ENCODE data around the gene CACNA1I.

The CACNA1I gene

DNA sequence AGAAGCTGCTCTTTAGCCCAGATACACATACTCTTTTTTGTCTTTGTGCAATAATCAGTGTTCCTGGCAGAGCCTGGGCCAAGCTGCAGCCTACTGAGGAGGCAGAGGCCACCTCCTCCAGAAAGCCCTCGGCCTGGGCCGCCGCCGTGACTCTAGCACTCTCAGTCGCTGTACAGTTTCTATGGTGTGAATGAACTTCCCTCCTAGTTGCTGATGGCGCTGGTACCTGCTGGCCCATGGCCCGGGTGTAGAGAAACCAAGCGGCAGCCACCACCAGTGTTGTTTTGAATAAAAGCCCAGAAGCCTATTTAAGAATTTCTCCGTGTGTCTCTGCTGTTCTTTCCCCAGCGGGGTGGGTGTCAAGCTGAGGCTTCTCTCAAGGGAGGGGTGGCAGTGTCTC is 118.9 kb downstream of the CACNA1I start:
- TF ChIP-seq ZFX (IDR thresholded peaks at IDR 0.05; ENCODE audit: borderline replicate concordance), result no peak
- TF ChIP-seq, protein P1, sequence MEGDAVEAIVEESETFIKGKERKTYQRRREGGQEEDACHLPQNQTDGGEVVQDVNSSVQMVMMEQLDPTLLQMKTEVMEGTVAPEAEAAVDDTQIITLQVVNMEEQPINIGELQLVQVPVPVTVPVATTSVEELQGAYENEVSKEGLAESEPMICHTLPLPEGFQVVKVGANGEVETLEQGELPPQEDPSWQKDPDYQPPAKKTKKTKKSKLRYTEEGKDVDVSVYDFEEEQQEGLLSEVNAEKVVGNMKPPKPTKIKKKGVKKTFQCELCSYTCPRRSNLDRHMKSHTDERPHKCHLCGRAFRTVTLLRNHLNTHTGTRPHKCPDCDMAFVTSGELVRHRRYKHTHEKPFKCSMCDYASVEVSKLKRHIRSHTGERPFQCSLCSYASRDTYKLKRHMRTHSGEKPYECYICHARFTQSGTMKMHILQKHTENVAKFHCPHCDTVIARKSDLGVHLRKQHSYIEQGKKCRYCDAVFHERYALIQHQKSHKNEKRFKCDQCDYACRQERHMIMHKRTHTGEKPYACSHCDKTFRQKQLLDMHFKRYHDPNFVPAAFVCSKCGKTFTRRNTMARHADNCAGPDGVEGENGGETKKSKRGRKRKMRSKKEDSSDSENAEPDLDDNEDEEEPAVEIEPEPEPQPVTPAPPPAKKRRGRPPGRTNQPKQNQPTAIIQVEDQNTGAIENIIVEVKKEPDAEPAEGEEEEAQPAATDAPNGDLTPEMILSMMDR (IDR thresholded peaks at IDR 0.05), result no peak

DNA sequence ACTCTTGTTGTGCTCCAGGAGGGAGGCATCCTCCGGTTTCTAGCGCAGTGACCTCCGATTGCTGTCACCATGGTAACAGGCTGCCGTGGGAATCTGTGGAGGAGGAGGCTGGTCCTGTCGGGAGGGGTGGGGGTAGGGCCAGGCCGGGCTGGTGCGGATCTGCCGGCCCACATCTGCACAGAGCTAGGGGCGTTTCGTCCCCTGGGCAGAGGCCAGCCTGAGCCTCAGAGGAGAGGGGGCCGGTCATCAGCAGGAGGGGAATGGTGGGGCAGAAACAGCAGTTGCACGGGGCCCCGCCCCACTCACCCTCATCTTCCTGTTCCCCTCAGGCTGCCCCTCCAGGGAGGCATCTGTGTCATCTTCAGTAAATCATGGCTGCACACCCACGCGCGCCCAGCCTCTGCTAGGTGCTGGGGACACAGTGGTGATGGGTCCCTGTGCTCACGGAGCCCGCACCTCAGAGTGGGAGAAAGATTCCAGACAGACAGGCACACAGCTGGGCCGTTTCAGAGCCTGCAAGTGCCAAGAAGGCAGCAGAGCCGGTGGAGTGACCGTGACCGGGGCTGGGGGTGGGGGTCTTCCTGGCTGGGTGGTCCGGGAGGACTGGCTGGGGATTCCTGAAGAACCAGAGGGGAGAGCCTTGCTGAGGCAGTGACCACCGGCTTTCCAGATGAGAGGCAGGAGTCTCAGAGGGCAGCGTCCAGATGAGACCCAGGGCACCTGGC is 120.5 kb downstream of the CACNA1I start:
- TF ChIP-seq, protein P1 (IDR thresholded peaks at IDR 0.05), result no peak
- no peak for TF ChIP-seq ZFX (IDR thresholded peaks at IDR 0.05; ENCODE audit: borderline replicate concordance)

More for the DNA sequence above, 118.9 kb downstream of the CACNA1I start:
- no peak overlapping the region for H3K27ac ChIP-seq

DNA sequence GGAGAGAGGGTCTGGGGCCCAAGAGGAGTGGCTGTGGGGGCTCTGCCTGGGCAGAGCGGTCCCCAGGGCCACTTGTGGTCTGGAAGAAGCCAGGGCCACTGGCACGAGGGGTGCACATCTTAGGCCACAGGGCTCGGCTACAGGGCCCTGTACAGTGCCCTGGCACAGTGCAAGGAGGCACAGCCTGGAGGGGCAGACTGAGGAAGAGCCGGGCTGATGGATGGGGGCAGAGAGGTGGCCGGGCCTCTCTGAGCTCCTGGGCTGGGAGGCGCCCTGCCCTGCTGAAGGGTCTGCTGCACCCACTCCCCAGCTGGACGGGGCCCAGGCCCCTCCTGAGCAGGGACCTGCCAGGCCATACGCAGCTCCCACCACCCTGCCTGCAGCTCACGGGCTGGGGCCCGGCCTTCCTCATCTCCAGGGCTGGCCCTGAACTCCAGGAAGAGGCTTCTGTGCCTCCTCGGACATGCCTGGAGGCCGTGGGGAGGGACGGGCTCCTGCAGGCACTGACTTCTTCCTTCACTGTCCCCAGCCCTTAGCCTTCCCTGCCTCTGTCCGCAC is 123.5 kb downstream of the CACNA1I start:
- no peak overlapping the region for H3K27ac ChIP-seq
- TF ChIP-seq, protein P1 (IDR thresholded peaks at IDR 0.05), result no peak
- no peak for TF ChIP-seq ZFX (IDR thresholded peaks at IDR 0.05; ENCODE audit: borderline replicate concordance)

More for the DNA sequence above, 120.5 kb downstream of the CACNA1I start:
- H3K27ac ChIP-seq, result no peak overlapping the region

DNA sequence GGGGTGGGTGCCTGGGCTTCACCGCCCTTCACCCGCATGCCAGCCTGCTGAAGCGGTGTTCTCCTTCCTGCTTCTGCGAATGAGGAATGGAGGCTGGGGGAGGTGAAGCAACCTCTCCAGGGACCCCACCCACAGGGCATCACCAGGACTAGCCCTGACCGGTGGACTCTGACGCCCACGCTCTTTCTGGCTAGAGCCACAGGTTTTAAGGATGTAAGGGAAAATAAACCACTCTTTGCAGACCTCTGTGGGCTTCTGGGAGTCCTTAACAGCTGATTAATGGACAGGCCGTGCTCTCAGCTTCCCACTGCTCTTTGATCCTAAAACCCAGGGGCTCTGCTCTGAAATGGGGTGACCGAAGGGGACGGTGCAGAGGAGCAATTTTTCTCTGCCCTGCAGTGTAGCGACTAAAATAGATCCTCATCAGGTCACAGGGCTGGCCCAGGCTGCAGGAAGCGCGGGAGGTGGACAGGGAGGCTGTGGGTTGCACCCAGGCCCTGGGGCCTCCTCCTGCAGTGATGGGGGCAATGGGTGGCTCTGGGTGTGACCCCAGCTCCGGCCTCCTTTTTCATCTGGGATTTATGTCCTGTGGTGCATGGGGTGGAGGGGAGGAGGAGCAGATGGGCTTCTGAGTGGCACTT is 127.4 kb downstream of the CACNA1I start:
- TF ChIP-seq, protein P1 (IDR thresholded peaks at IDR 0.05), result no peak
- no peak for TF ChIP-seq ZFX (IDR thresholded peaks at IDR 0.05; ENCODE audit: borderline replicate concordance)
- no peak overlapping the region for H3K27ac ChIP-seq

DNA sequence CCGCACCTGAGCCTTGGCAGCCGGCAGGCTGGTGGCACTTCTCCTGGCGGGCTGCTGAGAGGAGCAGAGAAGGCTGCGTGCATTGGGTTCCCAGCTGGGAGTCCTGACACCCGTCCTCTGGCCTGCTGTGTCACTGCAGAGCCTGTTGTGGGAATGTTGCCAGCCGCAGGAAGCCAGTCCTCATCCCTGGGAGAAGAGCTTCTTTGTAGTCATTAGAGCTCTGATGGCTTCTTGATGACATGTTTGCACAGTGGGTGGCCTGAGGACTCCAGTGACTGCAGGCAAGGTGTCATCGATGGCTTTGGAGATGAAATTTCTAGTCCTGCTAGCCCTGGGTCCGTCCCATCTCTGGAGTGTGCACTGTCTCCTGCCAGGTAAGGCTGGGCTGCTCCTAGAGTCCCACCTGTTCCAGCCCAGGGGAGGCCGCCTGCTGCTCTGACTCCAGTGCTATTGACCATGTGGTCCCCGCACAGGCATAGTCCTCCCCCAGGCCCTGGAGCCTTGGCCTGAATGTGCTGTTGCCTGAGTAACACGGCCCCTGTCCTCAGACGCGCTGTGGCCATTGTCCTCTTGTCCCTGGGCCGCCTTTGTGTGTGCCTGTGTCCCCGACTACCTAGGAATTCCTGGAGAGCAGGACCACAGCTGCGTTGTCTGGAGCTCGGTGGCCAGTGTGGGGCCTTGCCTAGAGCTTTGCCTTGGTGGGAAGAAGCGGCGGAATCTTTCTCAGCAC is 129.2 kb downstream of the CACNA1I start:
- no peak overlapping the region for H3K27ac ChIP-seq
- TF ChIP-seq ZFX (IDR thresholded peaks at IDR 0.05; ENCODE audit: borderline replicate concordance), result no peak
- TF ChIP-seq, protein P1 (IDR thresholded peaks at IDR 0.05), result no peak

DNA sequence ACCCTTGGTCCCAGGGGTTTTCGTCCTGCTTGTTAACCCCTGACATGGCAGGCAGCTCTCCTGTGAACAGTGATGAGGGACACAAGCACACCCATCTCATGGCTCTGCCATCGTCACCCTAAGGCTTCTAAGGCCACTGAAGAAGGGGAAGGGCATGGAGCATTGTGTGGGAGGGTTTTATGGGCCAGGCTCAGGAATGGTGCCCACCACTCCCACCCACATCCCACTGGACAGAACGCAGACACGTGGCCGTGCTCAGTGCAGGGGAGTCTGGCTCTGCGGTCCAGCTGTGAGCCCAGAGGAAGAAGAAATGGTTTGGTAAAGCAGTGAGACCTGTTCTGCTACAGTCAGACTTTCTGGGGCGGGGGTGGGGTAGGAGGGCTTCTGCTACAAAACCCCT is 130.0 kb downstream of the CACNA1I start:
- TF ChIP-seq ZFX (IDR thresholded peaks at IDR 0.05; ENCODE audit: borderline replicate concordance), result no peak
- TF ChIP-seq, protein P1 (IDR thresholded peaks at IDR 0.05), result no peak
- no peak overlapping the region for H3K27ac ChIP-seq

Measured in 22Rv1 (cell line).